Activated naive CD8-positive, alpha-beta T cell (primary cell): Measurements from ENCODE around the gene LKAAEAR1.

ENCODE experiments used
- H3K27ac Mint-ChIP-seq: one replicate; pipeline ENCODE4 v1.8.0; 2021; ENCODE audit warnings: mixed read lengths
- H3K27me3 Mint-ChIP-seq: one replicate; pipeline ENCODE4 v1.8.0; 2021; ENCODE audit warnings: mixed read lengths
- H3K36me3 Mint-ChIP-seq: one replicate; pipeline ENCODE4 v1.8.0; 2021; ENCODE audit warnings: mixed read lengths
- H3K4me1 Mint-ChIP-seq: one replicate; pipeline ENCODE4 v1.8.0; 2021; ENCODE audit warnings: low read depth, mixed read lengths
- H3K4me3 Mint-ChIP-seq: one replicate; pipeline ENCODE4 v1.8.0; 2021; ENCODE audit warnings: mild to moderate bottlenecking, mixed read lengths
- H3K9me3 Mint-ChIP-seq: one replicate; pipeline ENCODE4 v1.8.0; 2021; ENCODE audit warnings: low read depth, mixed read lengths

LKAAEAR1 gene

DNA sequence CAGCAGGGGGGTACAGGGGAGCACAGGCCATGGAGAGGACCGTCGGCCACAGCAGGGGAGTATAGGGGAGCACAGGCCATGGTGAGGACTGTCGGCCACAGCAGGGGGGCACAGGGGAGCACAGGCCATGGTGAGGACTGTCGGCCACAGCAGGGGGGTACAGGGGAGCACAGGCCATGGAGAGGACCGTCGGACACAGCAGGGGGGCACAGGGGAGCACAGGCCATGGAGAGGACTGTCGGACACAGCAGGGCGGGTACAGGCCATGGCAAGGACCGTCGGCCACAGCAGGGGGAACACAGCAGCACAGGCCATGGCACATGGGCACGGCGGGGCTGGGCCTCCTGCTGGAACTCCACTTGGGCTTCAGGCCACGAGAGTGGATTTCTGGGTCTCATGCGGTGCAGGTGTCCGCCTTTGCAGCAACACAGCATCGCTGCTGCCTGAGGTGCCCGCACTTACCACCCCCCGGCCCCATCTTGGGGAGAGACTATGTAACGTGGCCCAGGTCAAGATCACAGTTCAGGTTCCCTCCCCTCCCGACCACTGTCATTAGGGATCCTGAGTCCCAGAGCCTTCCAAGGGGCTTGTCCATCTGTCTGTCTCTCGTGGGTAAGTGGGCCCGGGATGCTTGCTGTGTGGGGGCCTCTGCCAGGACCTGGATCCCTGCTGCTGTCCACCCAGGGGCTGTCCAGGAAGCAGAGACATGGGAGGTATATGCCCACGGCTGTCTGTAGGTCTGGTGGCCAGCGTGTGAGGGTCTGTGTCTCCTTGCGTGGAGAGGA is 20.7 kb upstream of the LKAAEAR1 start:
- Mint-ChIP-seq H3K9me3 (no peaks in the 10 kb centered on the region), H3K4me3 (no peak overlapping the region), H3K27ac (no peak overlapping the region), H3K27me3 (peaks cover 6% of the 10 kb centered on the region), H3K36me3 (no peaks in the 10 kb centered on the region), H3K4me1 (peaks cover 19% of the 10 kb centered on the region)

DNA sequence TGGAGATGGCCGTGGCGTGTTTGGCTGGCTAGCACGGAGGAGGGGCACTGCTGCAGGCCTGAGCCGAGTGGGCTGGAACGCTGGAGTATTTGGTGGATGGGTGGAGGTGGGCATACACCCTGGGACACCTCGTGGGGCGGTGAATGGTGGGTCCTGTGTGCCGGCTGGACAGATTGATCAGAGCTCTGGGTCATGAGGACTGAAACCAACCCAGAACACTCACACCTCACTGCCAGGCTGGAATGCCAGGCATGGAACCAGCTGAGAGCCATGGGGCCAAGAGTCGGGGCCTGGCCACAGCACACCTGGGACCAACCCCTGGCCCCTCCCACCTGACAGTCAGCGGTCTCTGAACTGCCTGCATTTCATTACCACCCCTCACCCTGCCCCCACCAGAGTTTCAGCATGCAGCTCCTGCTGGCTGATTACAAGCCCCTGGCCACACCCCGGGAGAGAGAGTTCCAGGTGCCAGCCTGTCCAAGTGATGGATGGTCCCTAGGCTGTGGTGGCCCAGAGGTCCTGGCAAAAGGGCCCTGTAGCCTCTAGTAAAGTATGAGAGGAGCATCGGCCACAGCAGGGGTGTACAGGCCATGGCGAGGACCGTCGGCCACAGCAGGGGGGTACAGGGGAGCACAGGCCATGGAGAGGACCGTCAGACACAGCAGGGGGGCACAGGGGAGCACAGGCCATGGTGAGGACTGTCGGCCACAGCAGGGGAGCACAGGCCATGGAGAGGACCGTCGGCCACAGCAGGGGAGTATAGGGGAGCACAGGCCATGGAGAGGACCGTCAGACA is 19.9 kb upstream of the LKAAEAR1 start:
- Mint-ChIP-seq H3K27ac (no peak overlapping the region), H3K4me1 (peaks cover 19% of the 10 kb centered on the region), H3K9me3 (no peaks in the 10 kb centered on the region), H3K4me3 (peak overlapping the region; percentile 18), H3K36me3 (no peaks in the 10 kb centered on the region), H3K27me3 (peaks cover 6% of the 10 kb centered on the region)

DNA sequence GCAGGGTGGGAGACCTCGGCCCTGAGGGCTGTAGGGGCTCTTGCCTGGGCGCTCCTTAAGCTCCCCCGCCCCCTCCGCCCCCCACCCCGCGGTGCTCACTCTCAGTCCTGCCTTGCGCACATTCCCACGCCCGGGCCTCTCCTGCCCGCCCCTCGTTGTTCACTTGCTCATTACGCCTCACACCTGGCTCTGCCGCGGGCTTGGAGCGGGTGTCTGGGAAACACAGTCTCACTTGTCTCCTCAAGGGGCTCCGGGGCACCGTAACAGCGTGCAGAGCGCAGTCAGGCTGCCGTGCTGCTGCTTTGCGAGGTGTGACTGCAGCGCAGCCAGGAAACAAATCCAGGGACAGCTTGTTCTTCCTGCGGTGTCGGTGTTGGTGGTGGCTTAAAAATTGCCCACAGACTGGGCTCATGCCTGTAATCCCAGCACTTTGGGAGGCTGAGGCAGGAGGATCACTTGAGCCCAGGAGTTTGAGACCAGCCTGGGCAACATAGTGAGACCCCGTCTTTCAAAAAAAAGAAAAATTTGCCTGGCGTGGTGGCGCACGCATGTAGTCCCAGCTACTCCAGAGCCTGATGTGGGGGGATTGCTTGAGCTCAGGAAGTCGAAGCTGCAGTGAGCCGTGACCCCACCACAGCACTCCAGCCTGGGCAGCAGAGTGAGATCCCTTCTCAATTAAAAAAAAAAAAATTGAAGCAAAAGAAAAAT is 18.6 kb upstream of the LKAAEAR1 start:
- no peaks in the 10 kb centered on the region for H3K36me3 Mint-ChIP-seq
- no peak overlapping the region for H3K27ac Mint-ChIP-seq
- no peaks in the 10 kb centered on the region for H3K9me3 Mint-ChIP-seq
- H3K27me3 Mint-ChIP-seq = peaks cover 6% of the 10 kb centered on the region
- peak overlapping the region; percentile 68 for H3K4me3 Mint-ChIP-seq
- peaks cover 19% of the 10 kb centered on the region for H3K4me1 Mint-ChIP-seq

DNA sequence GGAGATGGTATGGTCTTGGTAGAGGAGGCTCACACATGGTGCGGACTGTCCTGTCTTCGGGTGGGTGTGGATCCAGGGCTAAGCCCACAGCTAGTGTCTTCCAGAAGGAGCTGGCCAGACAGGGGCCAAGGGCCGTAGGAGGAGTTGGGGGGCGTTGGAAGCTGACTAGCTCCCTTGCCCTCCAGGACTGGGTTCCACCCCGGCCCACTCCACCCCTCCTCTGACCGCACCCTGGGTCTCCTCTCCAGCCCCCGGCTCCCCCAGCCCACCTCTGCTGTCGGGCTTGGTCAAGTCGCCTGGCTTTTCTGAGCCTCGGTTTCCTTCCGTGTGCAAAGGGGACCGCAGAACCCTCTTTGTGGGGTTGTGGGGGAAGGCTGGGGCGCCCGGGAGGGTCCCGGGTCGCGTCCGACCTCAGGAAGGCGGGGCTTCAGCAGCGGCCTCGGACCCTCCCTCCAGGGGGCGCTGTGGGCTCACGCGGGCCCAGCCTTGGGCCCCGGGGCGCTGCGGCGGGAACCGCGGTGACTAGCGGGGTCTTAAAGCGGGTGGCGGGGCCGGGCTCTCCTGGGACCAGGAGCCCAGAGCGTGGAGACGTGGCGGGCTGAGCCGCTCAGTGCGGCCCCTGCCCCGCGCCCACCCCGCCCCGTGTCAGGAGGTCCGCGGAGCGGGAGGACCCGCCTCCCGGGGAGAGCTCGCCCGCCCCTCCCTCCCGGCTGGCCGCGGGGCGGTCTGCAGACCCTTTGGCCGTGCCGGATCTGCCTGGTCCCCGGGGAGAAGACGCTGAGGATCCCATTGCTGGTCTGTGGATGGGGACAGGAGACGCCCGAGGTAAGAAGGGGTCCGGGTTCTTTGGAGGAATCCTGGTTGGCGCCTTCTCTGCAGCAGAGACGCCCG is 17.8 kb upstream of the LKAAEAR1 start:
- peaks cover 6% of the 10 kb centered on the region for H3K27me3 Mint-ChIP-seq
- peaks cover 17% of the 10 kb centered on the region for H3K4me1 Mint-ChIP-seq
- H3K9me3 Mint-ChIP-seq = peaks cover under 1% of the 10 kb centered on the region
- peaks cover under 1% of the 10 kb centered on the region for H3K36me3 Mint-ChIP-seq
- H3K4me3 Mint-ChIP-seq = peak overlapping the region; percentile 67
- H3K27ac Mint-ChIP-seq = no peak overlapping the region

- peaks cover 6% of the 10 kb centered on the region for H3K27me3 Mint-ChIP-seq
- peak overlapping the region; percentile 67 for H3K4me3 Mint-ChIP-seq
- H3K9me3 Mint-ChIP-seq = peaks cover 5% of the 10 kb centered on the region
- H3K27ac Mint-ChIP-seq = no peak overlapping the region
- H3K36me3 Mint-ChIP-seq = peaks cover 6% of the 10 kb centered on the region
- peaks cover 17% of the 10 kb centered on the region for H3K4me1 Mint-ChIP-seq
These were observed 16.9 kb upstream of the LKAAEAR1 start for GRCh38 chr20:64100946-64101688.

DNA sequence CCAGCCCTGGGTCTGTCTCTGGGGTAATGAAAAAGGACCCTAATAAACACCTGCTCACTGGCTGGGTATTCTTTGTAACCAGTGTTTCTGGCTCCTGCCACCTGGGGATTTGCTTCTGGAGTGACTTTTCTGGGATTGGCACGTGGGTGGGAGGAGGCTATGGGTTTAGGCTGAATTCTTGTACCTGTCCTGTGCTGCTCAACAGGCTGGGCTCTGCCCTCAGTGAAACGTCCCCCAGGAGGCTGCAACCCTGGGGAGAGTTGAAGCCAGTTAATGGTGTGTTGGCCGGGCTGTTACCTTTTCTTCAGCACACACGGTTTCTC is 16.3 kb upstream of the LKAAEAR1 start:
- Mint-ChIP-seq H3K9me3 (peaks cover 5% of the 10 kb centered on the region), H3K4me3 (no peak overlapping the region), H3K27ac (no peak overlapping the region), H3K27me3 (peaks cover 6% of the 10 kb centered on the region), H3K36me3 (peaks cover 6% of the 10 kb centered on the region), H3K4me1 (peaks cover 17% of the 10 kb centered on the region)

- Mint-ChIP-seq H3K27me3 (peaks cover 6% of the 10 kb centered on the region), H3K4me1 (peaks cover 17% of the 10 kb centered on the region), H3K4me3 (no peak overlapping the region), H3K27ac (no peak overlapping the region), H3K9me3 (peaks cover 5% of the 10 kb centered on the region), H3K36me3 (peaks cover 6% of the 10 kb centered on the region)
These were observed 15.8 kb upstream of the LKAAEAR1 start for GRCh38 chr20:64099880-64100565.

GRCh38 chr20:64099086-64099786 is 15.0 kb upstream of the LKAAEAR1 start:
- Mint-ChIP-seq H3K4me1 (peaks cover 17% of the 10 kb centered on the region), H3K36me3 (peaks cover 6% of the 10 kb centered on the region), H3K9me3 (peaks cover 5% of the 10 kb centered on the region), H3K27me3 (peaks cover 6% of the 10 kb centered on the region), H3K4me3 (no peak overlapping the region), H3K27ac (no peak overlapping the region)

GRCh38 chr20:64098471-64099013 is 14.3 kb upstream of the LKAAEAR1 start:
- H3K27ac Mint-ChIP-seq = no peak overlapping the region
- peaks cover 6% of the 10 kb centered on the region for H3K36me3 Mint-ChIP-seq
- peaks cover 5% of the 10 kb centered on the region for H3K9me3 Mint-ChIP-seq
- peaks cover 5% of the 10 kb centered on the region for H3K27me3 Mint-ChIP-seq
- H3K4me3 Mint-ChIP-seq = no peak overlapping the region
- H3K4me1 Mint-ChIP-seq = peaks cover 17% of the 10 kb centered on the region

GRCh38 chr20:64096535-64096934 is 12.3 kb upstream of the LKAAEAR1 start:
- Mint-ChIP-seq H3K27me3 (peaks cover 2% of the 10 kb centered on the region), H3K4me1 (peaks cover 16% of the 10 kb centered on the region), H3K4me3 (no peak overlapping the region), H3K27ac (no peak overlapping the region), H3K9me3 (peaks cover 5% of the 10 kb centered on the region), H3K36me3 (peaks cover 6% of the 10 kb centered on the region)

- Mint-ChIP-seq H3K4me1 (peaks cover 11% of the 10 kb centered on the region), H3K27me3 (no peaks in the 10 kb centered on the region), H3K4me3 (no peak overlapping the region), H3K36me3 (peaks cover 6% of the 10 kb centered on the region), H3K9me3 (peaks cover 5% of the 10 kb centered on the region), H3K27ac (no peak overlapping the region)
These were observed 11.7 kb upstream of the LKAAEAR1 start for GRCh38 chr20:64095927-64096326.

- Mint-ChIP-seq H3K4me1 (peaks cover 7% of the 10 kb centered on the region), H3K4me3 (no peak overlapping the region), H3K27me3 (no peaks in the 10 kb centered on the region), H3K27ac (no peak overlapping the region), H3K36me3 (peaks cover 6% of the 10 kb centered on the region), H3K9me3 (peaks cover 5% of the 10 kb centered on the region)
These were observed 11.3 kb upstream of the LKAAEAR1 start for GRCh38 chr20:64095455-64095854.
